RWPE2 (cell line): ENCODE results near the gene MB21D2.

Experiments
- ATAC-seq: fragments of 200-7000 bp; cut with Tn5 transposase; 3 replicates; pipeline ENCODE4 v1.9.1; 2021; ENCODE audit warnings: low read depth
- DNase-seq: peaks from one replicate; pipeline ENCODE4 v3.0.0-alpha.2; 2020; ENCODE audit warnings: low spot score
- H3K27ac ChIP-seq: fragments of 450-650 bp; 2 replicates; pipeline ENCODE4 v1.5.1; 2017; ENCODE audit warnings: mild to moderate bottlenecking; ENCODE audit not compliant: poor library complexity, severe bottlenecking
- H3K27me3 ChIP-seq: fragments of 250-450 bp; sonication (Bioruptor Pico); 2 replicates; pipeline ENCODE4 v1.5.1; 2021; ENCODE audit warnings: mild to moderate bottlenecking, moderate library complexity; ENCODE audit not compliant: insufficient read depth, poor library complexity, severe bottlenecking
- H3K36me3 ChIP-seq: fragments of 250-450 bp; sonication (Bioruptor Pico); 2 replicates; pipeline ENCODE4 v1.5.1; 2020; ENCODE audit warnings: low read depth, mild to moderate bottlenecking, moderate library complexity
- H3K4me1 ChIP-seq: fragments of 250-450 bp; sonication (Bioruptor Pico); 2 replicates; pipeline ENCODE4 v1.5.1; 2021; ENCODE audit warnings: mild to moderate bottlenecking, moderate library complexity; ENCODE audit not compliant: insufficient read depth, poor library complexity, severe bottlenecking
- H3K4me3 ChIP-seq: fragments of 250-450 bp; sonication (Bioruptor Pico); 2 replicates; pipeline ENCODE4 v1.5.1; 2021; ENCODE audit warnings: mild to moderate bottlenecking, moderate library complexity; ENCODE audit not compliant: severe bottlenecking
- H3K9me3 ChIP-seq: fragments of 250-450 bp; sonication (Bioruptor Pico); 2 replicates; pipeline ENCODE4 v1.5.1; 2021; ENCODE audit warnings: mild to moderate bottlenecking, moderate library complexity; ENCODE audit not compliant: severe bottlenecking
- TF ChIP-seq, protein P1 (sequence below): fragments of 450-650 bp; IDR thresholded peaks from one replicate; pipeline ENCODE4 v1.5.1; 2017; ENCODE audit warnings: mild to moderate bottlenecking, moderate library complexity; ENCODE audit not compliant: poor library complexity, severe bottlenecking

The MB21D2 gene

GRCh38 chr3:192896208-192896607 is 21.4 kb downstream of the MB21D2 start:
- Histone ChIP-seq H3K4me1 (peaks cover 31% of the 10 kb centered on the region), H3K27me3 (no peaks in the 10 kb centered on the region), H3K9me3 (no peaks in the 10 kb centered on the region), H3K36me3 (no peaks in the 10 kb centered on the region), H3K4me3 (no peak overlapping the region), H3K27ac (no peak overlapping the region)
- TF ChIP-seq, protein P1, sequence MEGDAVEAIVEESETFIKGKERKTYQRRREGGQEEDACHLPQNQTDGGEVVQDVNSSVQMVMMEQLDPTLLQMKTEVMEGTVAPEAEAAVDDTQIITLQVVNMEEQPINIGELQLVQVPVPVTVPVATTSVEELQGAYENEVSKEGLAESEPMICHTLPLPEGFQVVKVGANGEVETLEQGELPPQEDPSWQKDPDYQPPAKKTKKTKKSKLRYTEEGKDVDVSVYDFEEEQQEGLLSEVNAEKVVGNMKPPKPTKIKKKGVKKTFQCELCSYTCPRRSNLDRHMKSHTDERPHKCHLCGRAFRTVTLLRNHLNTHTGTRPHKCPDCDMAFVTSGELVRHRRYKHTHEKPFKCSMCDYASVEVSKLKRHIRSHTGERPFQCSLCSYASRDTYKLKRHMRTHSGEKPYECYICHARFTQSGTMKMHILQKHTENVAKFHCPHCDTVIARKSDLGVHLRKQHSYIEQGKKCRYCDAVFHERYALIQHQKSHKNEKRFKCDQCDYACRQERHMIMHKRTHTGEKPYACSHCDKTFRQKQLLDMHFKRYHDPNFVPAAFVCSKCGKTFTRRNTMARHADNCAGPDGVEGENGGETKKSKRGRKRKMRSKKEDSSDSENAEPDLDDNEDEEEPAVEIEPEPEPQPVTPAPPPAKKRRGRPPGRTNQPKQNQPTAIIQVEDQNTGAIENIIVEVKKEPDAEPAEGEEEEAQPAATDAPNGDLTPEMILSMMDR: no peak
- no peak for DNase-seq
- no peak for ATAC-seq

- DNase-seq (no peak), ATAC-seq (no peak)
- Histone ChIP-seq H3K4me3 (no peak overlapping the region), H3K36me3 (no peaks in the 10 kb centered on the region), H3K27ac (peak overlapping the region; percentile 52), H3K4me1 (peaks cover 36% of the 10 kb centered on the region), H3K27me3 (no peaks in the 10 kb centered on the region), H3K9me3 (no peaks in the 10 kb centered on the region)
- TF ChIP-seq, protein P1: no peak
Observed at GRCh38 chr3:192894676-192895075, 23.0 kb downstream of the MB21D2 start.

GRCh38 chr3:192892981-192893700 is 24.5 kb downstream of the MB21D2 start:
- ATAC-seq (peak; percentile 67), DNase-seq (peak; percentile 72)
- H3K36me3 ChIP-seq: no peaks in the 10 kb centered on the region
- peaks cover 41% of the 10 kb centered on the region for H3K4me1 ChIP-seq
- H3K27me3 ChIP-seq: no peaks in the 10 kb centered on the region
- no peaks in the 10 kb centered on the region for H3K9me3 ChIP-seq
- H3K27ac ChIP-seq: peak overlapping the region; percentile 52
- TF ChIP-seq, protein P1: no peak
- no peak overlapping the region for H3K4me3 ChIP-seq

DNA sequence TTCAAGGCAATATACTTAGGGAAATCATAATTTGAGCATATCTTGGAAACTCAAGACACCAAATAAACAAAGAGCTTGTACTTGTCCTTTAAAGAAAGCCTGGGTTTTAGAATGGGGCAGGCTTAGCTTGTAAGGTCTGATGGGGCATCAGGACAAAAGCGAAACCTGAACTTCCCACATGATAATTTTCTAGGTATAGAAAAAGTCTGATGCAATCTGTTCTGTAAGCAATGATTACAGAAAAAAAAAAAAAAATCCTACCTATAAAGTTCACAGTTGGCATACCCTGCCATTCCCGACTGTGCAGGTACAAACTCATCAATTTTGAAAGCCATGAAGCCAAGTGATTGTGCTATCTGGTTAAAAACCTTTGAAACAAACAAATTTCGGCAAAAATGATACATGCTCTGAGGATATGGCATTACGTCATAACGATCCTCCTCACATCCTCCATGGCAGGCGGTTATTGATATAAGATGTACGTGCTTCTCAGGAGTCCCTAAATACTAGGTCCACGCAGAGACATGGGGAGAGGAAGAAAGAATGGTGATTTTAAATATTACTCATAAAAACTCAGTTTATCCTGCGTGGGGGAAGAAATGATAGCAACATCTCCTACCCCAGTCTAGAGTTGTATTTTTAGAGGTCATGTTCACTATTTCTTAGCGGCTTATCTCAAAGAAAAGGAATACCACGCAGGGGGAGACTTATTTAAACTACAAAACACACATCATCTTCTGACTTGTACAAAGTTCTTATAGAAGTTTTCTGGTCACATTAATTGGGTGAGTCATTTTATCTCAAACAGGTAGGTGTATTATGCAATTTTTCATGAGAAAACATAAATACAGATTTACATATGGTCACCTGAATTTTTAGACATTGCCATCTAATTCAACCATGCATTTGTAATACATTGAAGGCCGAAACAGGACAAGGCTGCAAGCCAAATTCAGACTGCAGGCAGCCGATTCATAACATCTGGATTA is 27.0 kb downstream of the MB21D2 start:
- Histone ChIP-seq H3K9me3 (no peaks in the 10 kb centered on the region), H3K4me3 (no peak overlapping the region), H3K27ac (no peak overlapping the region), H3K36me3 (no peaks in the 10 kb centered on the region), H3K4me1 (peaks cover 62% of the 10 kb centered on the region), H3K27me3 (no peaks in the 10 kb centered on the region)
- TF ChIP-seq, protein P1: no peak
- ATAC-seq: no peak
- DNase-seq: no peak
